GM19099 (cell line): ENCODE measurements around the gene FADS3.
A peak's percentile ranks its signal among the peaks of the same experiment; 100 is the strongest.

ENCODE experiments used
- POLR2A ChIP-seq: IDR thresholded peaks from 3 replicates; pipeline ENCODE4 v1.6.1; 2011; ENCODE audit warnings: low read depth; ENCODE audit not compliant: insufficient read length; ENCODE audit errors: extremely low read depth

The FADS3 gene

GRCh38 chr11:61829806-61830205, 61.5 kb downstream of the FADS3 start:
- TF ChIP-seq POLR2A, result no peak

GRCh38 chr11:61828629-61829407, 62.5 kb downstream of the FADS3 start:
- TF ChIP-seq POLR2A, result peak; percentile 41

DNA sequence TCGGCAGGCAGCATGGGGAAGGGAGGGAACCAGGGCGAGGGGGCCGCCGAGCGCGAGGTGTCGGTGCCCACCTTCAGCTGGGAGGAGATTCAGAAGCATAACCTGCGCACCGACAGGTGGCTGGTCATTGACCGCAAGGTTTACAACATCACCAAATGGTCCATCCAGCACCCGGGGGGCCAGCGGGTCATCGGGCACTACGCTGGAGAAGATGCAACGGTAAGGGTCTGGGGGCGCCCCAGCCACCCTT, 63.0 kb downstream of the FADS3 start:
- no peak for TF ChIP-seq POLR2A

GRCh38 chr11:61827571-61828378, 63.6 kb downstream of the FADS3 start, which contains the start of gene FADS2:
TSS of gene FADS2 (plus strand) at chr11:61828300. CDS start at chr11:61828391, 91 bp downstream.
- TF ChIP-seq POLR2A, result peak; percentile 94

GRCh38 chr11:61826930-61827570, 64.3 kb downstream of the FADS3 start:
- TF ChIP-seq POLR2A, result no peak
